ENCODE measurements around the gene YAF2.

- TF ChIP-seq CTCF (CRISPR knock-in tag; IDR thresholded peaks at IDR 0.05) (no peak), GPN1 (CRISPR knock-in tag; IDR thresholded peaks at IDR 0.05; ENCODE audit: borderline replicate concordance) (no peak), MED8 (CRISPR knock-in tag; IDR thresholded peaks at IDR 0.05; ENCODE audit: insufficient replicate concordance) (no peak), FIP1L1 (IDR thresholded peaks at IDR 0.05; ENCODE audit: borderline replicate concordance, insufficient read depth, low read depth, low read length) (no peak), ZNF317 (CRISPR knock-in tag; IDR thresholded peaks at IDR 0.05) (no peak), ZNF138 (CRISPR knock-in tag; IDR thresholded peaks at IDR 0.05; ENCODE audit: low read depth) (no peak), EP300 (IDR thresholded peaks at IDR 0.05; ENCODE audit: low read depth in 2 of 2, low read length in 2 of 2) (no peak), EP300 (CRISPR knock-in tag; IDR thresholded peaks at IDR 0.05; ENCODE audit: borderline replicate concordance) (no peak), MEF2D (CRISPR knock-in tag; IDR thresholded peaks at IDR 0.05) (no peak), FOXJ3 (CRISPR knock-in tag; IDR thresholded peaks at IDR 0.05; ENCODE audit: borderline replicate concordance) (no peak), U2AF1 (optimal IDR thresholded peaks at IDR 0.05; ENCODE audit: low read depth, low read length) (no peak), ZNF121 (CRISPR knock-in tag; IDR thresholded peaks at IDR 0.05) (no peak)
Observed at GRCh38 chr12:42240131-42240750, 2.2 kb upstream of the YAF2 start.

Data from HepG2 (cell line).